Measurements from ENCODE around the gene PTTG1.

PTTG1 gene

DNA sequence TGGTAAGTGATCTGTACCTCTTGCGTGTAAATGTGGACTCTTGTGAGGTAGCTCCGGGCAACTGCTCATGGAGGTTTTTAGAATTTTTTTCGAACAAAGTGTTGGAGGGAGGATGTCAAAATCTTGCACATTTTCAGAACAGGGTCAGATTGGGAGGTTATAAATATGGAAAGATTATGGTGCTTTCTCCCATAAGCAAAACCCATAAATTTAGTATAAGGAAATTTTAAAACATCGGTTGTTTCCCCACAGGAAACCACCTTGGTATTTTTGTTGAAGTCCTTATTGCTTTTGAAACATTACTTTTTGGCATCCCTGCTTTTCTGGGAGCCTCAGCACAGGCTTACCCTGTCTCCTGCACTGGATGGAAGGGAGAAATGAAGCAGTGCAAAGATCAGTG is 33.9 kb downstream of the PTTG1 start:
- DNase-seq (ENCODE audit: low read depth in 2 of 2), result no peak

DNA sequence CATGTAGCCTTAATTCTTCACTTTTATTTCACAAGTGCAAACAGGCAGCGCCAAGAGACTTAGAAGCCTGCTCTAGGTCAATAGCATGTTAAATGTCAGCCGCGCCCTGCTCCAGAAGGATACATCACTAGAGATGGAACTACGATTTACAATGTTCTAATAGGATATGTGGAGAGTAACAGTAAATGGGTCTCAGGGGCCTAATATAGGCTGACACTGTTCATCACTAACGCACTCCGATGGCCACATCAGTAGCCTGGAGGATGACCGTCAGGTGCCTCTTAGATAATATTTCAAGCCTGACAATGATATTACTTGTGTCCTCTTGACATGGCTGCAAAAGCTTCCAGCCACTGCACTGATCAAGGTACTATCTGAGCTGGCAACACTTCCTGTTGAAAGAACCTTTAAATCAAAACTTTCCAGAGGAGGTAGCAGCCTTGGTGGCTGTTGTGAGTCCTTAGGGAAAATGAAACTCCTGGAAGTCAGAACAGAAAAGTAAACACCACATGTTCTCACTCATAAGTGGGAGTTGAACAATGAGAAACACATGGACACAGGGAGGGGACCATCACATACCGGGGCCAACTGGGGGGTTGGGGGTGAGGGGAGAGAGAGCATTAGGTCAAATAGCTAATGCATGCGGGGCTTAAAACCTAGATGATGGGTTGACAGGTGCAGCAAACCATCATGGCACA is 35.0 kb downstream of the PTTG1 start:
- no peak for DNase-seq (ENCODE audit: low read depth in 2 of 2)

DNA sequence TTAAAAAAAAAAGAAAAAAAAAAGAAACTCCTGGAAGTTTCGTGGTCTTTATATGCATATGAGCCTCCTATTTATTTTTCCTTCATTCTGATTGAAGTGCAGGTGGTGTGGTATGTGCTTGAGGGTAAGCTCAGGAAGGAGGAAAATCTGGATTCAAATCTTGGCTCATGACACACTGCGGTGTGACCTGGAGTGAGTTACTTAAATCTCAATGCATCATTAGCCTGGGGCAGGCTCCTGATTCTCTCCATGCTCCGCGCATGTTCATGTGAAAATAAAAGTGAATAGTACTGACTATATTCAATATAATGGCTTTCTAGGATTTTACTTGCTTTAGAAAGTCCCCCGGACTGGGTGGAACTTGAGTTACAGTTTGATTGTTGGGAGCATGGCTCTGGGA is 35.6 kb downstream of the PTTG1 start:
- DNase-seq (ENCODE audit: low read depth in 2 of 2), result no peak

DNA sequence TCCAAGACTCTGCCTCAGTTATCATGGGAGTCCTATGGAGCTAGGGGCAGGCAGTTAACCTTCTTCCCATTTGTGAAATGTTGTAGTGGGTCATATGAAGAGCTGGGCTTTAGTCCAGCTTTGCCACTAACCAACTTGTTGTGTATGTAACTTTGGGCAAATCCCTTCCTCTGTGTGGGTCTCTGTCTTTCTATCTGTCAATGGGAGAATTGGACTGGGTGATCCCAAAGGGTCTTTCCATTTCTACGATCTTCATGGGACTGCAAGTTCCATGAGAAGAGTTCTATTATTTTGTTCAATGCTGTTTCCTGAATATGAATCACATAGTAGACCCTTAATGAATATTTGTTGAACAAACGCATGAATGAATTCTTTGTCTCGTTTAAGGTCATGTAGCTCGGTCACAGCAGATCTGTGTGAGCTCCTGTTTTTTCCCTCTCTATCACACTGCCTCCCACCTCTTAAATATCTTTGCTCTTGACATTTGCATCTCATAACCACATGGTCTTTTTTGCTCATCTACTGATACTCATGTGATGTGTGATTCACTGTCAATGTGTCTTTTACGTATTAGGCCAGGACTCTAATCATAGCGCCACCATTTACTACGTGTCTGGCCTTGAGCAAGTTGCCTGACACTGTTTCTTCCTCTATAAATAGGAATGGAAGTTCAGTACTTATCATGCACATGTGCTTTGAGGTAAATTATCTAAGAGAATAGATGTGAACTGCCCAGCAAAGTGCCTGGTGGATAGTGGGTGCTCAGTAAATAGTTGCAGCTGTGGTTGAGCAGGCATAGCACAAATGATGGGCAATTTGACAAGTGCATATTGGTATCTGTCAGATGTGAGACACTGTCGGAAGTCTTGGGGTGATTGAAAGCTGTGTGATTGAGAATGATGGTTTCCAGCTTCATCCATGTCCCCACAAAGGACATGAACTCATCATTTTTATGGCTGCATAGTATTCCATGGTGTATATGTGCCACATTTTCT is 37.4 kb downstream of the PTTG1 start:
- no peak for DNase-seq (ENCODE audit: low read depth in 2 of 2)

DNA sequence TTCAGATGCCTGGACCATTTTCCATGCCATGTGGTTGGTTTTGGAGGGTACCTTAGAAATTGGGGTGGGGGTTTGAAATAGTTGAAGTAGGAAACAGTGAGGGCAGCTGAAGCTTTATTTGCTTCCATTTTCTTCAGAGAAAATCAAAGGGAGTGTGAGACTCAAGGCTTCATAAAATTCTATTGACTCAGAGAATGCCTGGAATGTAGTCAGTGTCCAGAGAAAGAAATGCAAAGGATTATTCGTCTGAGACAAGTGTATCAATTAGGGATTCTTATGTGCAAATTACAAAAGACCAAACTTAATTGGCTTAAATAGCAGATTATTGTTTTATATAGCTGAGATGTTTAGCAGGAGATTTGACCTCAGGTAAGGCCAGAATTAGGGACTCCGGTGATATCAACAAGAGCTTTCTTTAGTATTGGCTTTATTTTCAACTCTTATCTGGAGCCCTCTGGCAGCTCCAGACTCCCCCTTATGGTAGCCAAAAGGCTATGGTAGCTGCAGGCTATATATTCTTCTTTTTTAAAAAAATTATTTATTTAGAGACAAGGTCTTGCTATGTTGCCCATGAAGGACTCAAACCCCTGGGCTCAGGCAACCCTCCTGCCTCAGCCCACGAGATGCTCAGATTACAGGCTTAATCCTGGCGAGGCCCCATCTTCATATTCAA is 38.9 kb downstream of the PTTG1 start:
- no peak for DNase-seq (ENCODE audit: low read depth in 2 of 2)

DNA sequence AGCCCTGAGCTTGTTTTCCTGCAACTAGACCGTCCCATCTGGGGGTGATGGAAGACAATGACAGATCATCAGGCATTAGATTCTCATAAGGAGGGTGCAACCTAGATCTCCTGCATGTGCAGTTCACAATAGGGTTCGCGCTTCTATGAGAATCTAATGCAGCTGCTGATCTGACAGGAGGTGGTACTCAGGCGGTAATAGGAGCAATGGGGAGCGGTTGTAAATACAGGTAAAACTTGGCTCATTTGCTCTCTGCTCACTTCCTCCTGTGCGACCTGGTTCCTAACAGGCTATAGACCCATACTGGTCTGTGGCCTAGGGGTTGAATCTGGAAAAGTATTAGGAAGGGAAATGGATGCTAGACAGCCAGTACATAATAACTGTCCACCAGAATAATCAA is 39.7 kb downstream of the PTTG1 start:
- DNase-seq (ENCODE audit: low read depth in 2 of 2), result no peak

DNA sequence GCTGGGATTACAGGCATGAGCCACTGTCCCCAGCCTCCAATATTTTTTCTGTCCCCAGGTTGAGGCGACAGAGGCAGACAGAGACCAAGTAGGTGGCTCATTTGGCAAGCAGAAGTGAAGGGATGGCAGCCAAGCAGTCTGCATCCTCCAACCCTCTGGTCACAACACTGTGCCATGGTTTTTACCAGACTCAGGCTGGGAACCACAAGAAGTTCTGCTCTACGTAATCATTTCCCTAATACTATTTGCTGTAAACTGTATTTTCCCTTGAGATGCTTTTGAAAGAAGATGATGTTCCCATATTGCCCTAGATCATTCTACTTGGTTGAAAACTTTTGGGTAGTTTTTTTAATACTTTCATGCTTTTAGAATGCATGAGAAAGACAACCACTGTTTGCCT is 40.5 kb downstream of the PTTG1 start:
- DNase-seq (ENCODE audit: low read depth in 2 of 2), result no peak

DNA sequence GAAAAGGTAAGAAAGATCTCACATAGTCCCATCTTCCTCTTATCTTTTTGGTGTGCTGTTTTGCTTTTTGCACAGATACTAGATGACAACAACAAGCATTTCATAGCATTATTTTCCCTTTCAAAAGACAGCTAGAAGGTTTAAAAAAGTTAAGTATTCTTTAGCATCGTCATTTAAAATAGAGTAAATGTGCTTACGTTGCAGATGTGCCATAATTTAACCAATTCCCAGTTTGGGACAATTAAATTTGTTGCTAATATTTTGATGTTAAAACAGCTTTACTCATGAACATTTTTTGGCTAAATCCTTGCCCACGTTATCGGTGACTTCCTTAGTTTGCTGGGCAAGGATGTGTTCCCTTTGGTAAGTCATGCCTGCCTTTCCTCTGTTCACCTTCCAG is 41.6 kb downstream of the PTTG1 start:
- no peak for DNase-seq (ENCODE audit: low read depth in 2 of 2)

DNA sequence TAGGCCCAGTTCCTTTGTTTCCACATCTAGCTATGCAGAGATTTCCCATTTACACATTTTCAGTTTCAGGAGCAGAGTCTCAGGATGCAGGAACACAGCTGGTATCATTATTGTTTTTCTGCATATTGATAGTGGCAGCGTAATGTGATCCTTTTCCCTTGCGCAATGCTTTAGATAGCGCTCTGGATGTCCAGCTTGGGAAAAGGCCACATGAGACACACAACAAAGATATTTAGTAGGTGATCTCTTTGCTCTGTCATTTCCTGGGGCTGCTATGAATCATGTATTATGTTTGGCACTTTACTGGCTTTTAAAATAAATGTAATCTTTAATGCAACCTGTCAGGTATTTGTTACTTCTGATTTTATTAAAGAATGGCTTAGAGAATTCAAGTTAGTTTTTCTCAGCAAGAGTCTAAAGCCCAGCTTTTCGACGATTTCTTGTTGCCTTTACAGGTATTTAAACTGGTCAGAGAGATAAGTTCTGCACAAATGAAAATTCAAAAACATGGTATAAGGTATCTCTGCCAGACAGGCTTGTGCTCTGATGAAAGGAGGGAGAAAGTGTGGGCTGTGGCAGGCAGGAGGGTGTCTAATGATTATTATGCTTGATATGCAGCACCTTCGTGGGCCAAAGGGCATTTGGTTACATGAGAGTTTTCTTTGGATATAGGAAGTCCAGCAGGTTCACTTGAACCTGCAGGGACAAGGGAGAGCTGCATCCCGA is 42.2 kb downstream of the PTTG1 start:
- no peak for DNase-seq (ENCODE audit: low read depth in 2 of 2)

DNA sequence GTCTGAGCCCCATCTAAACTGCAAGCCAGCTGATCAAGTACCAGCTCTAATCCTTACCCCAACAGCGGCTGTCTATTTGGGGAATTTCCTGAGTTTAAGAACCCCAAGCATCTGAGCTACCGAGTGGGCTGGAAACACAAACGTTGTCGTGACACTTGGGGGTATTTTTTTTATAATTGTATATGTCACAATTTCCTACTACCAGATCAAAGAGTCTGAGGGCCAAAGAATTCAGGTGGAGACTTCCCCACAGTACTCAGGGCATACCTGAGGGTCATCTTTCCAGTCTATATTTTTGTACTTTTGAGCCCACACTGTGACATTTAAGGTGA is 42.8 kb downstream of the PTTG1 start:
- no peak for DNase-seq (ENCODE audit: low read depth in 2 of 2)

DNA sequence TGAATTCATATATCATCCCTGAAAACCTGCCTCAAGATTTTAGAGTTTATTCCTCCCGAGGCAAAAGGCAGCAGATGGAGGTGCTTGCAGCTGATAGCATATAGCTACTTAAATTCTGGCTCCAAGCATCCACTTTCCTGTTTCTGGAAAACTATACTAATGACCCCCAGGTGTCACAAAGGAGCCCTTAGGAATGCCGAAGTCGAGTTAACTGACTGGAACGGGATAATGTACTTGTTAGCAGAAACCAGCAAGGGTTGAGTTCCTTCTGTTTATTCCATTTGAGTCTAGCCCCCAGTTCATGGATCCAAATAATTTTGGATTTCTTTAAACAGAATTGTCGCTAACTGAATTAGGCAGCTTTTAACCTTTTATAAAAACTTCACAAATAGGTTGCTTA is 44.5 kb downstream of the PTTG1 start:
- DNase-seq (ENCODE audit: low read depth in 2 of 2), result no peak

DNA sequence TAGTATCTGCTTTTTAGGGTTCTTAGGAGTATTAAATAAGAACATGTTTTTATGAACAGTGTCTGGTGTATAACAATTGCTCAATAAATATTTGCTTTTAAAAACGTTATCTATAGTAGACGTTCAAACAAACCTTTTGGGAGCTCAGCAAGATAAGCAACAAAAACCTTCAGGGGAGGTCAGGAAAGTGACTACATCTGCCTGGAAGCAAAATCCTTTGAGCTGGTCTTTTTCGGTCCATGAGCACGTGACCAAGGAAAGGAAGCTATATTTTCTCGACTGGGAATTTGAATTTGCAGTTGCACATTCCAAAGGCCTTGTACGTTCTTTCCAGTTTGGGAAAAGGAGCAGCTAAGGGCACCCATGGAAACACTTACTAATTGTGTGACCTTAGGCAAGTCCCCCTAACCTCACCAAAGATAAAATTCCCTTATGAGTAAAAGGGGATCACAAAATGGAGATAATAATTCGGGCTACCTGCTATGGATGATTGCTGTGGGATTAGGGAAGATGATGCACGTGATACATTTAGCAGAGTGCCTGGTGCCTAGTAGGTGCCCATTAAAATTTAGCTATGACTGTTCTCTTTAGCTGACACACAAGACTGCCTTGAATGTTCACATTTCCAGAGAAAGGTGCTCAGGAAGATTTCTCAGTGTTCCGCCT is 45.4 kb downstream of the PTTG1 start:
- no peak for DNase-seq (ENCODE audit: low read depth in 2 of 2)

DNA sequence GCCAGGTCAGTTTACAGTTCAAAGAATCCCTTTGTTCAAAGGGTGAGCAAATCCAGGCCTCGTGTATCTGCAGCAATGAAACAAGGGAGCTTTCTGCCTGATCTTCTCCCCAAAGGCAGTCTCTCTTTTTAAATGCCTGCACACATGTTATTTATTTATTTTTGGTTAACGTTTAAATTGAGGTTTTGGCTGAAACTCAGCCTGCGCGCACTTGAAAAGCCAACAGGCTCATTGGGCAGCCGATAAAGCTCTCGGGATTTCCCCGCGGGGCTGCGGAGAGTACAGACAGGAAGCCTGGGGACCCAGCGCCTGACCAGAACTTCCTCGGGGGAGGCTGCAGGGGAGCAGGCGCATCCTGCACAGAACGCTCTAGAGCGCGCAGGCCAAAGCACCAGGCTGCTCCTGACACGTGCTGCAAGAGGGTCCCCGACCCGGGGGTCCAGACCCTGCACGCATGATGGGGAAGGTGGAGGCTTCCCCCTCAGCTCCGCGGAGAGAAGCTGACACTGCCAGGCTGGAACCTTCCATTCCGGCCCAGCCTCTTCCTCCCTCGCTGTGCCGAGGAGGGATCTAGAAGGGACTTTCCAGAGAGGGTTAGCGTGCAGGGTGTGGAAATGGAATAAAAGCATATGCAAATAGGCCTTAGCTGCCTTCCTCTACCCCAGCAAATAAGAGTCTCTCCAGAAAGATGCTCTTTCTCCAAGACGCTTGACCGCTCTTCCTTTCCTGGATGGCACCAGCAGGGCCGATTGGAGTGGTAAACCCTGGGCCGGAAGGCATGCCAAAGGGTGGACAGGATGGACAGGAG is 46.1 kb downstream of the PTTG1 start:
- DNase-seq (ENCODE audit: low read depth in 2 of 2), result peak; percentile 82 to 90

DNA sequence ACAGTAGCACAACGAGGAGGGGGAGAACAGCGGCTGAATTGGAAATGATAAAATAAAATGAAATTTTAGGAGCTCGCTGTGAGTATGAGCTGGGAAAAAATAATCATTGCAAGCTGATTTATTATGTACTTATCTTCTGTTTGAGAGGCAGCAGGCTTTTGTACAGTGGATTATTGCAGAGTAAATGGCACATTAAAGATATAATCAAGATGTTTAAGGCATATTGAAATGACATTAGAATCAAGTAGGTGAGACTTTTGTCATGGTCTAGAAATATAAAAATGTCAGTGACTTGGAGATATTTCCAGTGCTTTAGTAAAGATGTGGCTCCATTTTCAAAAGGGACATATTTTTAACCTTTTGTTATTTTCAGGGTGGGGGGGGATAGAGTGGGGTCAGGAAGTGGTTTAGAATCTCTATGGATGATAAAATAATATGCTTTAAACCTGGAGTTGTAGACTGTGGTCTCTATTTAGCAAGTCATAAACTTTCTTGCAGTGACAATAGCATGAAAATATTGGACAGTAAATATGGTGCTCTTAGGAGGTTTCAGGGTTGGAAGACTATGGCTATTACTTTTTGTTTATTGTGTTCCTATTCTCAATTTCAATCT is 46.8 kb downstream of the PTTG1 start:
- DNase-seq (ENCODE audit: low read depth in 2 of 2), result no peak

DNA sequence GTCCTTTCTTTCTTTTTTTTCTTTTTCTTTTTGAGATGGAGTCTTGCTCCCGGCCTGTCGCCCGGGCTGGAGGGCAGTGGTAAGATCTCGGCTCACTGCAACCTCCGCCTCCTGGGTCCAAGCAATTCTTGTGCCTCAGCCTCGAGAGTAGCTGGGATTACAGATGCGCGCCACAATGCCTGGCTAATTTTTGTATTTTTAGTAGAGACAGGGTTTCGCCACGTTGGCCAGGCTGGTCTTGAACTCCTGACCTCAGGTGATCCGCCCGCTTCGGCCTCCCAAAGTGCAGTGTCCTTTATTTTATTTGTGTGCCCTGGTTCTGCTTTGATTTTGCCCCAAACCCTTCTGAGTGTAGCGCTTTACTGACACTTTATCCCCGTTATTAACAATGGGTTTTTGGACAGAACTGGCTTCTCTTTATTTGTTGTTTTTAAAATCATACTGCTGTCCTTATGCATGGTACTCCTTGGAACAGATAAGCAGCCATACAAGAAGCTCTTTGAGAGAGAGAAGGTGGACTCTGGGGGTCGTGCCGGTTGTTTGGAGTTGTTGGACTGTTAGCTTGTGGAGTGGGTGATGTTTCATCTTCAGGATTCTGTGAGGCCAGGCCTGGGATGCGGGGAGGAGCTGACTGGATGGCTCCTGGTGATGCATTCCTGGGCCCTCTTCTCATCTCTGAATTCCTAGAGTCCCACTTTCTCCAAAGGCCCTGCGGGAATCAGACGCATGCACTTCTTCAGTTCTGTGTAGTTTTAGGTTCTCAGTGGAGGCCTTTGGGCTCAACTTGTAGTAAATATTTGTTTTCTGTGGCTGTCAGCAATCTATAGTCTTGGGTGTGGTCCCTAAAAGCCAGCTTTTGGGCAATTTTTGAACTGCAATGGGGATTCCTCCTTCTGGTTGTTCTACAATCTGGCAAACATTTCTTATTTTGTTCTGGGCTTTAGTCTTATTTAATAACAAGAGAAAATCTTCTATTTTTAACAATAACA is 47.8 kb downstream of the PTTG1 start:
- DNase-seq (ENCODE audit: low read depth in 2 of 2), result no peak

DNA sequence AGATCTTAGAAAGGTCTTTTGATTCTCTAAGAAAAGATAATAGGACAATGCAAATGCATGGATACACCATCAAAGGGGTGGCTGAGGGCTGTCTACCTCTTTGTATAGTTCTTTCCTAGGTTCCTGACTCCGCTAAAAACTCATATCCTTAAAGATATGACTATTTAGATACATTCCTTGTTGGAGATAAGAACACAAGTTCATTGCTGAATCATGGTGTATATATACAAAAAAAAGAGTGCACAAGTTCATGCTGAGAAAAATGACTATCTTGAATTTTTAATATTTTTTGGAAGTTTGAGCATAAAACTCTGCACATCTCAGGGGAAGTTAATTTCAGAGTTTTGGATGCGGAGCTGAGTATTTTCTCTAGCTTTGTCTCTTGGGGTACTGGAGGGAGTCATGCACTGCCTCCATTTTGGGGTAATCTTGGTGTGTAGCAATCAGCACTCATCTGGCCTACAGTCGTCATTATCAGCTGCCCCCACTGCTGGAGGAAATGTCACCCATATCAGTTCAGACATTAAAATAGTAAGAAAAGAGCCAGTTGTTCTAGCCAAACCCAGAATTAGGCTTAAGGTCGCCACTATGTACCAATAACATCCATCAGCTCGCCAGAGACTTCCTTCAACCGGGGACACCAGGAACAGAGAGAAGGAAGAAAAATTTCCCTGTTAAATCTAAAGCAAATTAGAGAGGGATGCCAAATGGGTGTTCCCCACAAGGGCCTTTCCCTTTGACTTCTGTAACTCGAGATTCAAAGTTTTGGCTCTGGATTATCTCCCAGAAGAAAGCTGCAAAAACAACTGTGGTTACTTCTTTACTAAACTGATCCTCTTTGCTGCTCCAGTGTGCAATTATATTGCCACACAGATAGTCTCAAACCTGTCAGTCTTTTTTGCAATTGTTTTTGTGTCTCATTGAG is 49.0 kb downstream of the PTTG1 start:
- DNase-seq (ENCODE audit: low read depth in 2 of 2), result no peak

DNA sequence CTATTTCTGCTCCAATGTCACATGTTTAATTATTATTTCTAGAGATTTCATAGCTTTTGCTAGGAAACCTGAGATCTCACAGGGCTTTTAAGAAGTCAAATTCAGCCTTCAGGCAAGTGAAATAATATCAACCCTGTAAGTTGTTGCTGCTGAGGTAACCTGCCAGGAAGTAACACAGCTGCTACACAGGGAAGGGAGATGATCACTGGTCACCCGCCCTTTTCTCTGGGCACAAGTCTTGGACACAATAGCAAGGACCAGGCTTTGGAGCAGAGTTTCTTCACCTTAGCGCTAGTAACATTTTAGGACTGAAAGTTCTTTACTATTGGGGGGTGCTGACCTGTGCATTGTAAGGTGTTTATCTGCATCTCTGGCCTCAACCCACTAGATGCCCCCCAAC is 50.1 kb downstream of the PTTG1 start:
- no peak for DNase-seq (ENCODE audit: low read depth in 2 of 2)

DNA sequence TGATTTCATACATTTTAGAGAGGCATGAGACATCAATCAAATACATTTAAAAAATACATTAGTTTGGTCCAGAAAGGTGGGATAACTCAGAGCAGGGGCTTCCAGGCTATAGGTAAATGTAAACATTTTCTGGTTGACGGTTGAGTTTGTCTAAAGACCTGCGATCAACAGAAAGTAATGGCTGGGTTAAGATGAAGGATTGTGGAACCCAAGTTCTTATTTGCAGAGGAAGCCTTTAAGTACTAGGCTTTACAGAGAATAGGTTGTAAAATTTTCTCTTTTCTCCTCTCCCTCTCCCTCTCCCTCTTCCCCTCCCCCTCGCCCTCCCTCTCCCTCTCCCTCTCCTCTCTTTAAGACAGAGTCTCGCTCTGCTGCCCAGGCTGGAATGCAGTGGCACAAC is 50.8 kb downstream of the PTTG1 start:
- DNase-seq (ENCODE audit: low read depth in 2 of 2), result no peak

Data from stimulated activated CD8-positive, alpha-beta memory T cell treated with anti-CD3 and anti-CD28 coated beads, Interleukin-15, amount 100 ng/mL, for 48 hours (primary cell).